GM23338 (cell line): ENCODE measurements around the gene FITM2. TPM values are rescaled to one million over a fixed set of nuclear protein-coding genes. Genes with fewer than 3 reads are reported as not detected.

ENCODE experiments used
- ATAC-seq: fragments of 200-7000 bp; cut with Tn5 transposase; 3 replicates; pipeline ENCODE4 v1.9.1; 2020
- DNase-seq: peaks from one replicate; pipeline ENCODE4 v3.0.0-alpha.2; 2015; ENCODE audit warnings: low spot score
- H2AFZ ChIP-seq: fragments of 200-600 bp; sonication (generic); 2 replicates; pipeline ENCODE4 v1.8.0; 2016; ENCODE audit warnings: antibody characterized with exemption, mild to moderate bottlenecking, moderate library complexity
- H3F3A ChIP-seq: fragments of 200-600 bp; sonication (generic); replicated peaks from 2 replicates; pipeline ENCODE4 v1.8.0; 2017; ENCODE audit warnings: antibody characterized with exemption, mixed run types, low read depth
- H3K27ac ChIP-seq: fragments of 200-600 bp; sonication (generic); 2 replicates; pipeline ENCODE4 v1.6.1; 2016; ENCODE audit warnings: low read depth
- H3K27me3 ChIP-seq: fragments of 200-600 bp; sonication (generic); 2 replicates; pipeline ENCODE4 v1.8.0; 2016; ENCODE audit warnings: mild to moderate bottlenecking, mixed run types, moderate library complexity; ENCODE audit not compliant: insufficient read depth
- H3K36me3 ChIP-seq: fragments of 200-600 bp; sonication (generic); 2 replicates; pipeline ENCODE4 v1.8.0; 2016; ENCODE audit warnings: mild to moderate bottlenecking; ENCODE audit not compliant: insufficient read depth
- H3K4me1 ChIP-seq: fragments of 200-600 bp; sonication (generic); 2 replicates; pipeline ENCODE4 v1.8.0; 2016; ENCODE audit warnings: mild to moderate bottlenecking, moderate library complexity; ENCODE audit not compliant: insufficient read depth
- H3K4me2 ChIP-seq: fragments of 200-600 bp; sonication (generic); 2 replicates; pipeline ENCODE4 v1.7.1; 2017; ENCODE audit warnings: mixed run types
- H3K4me3 ChIP-seq: fragments of 200-600 bp; sonication (generic); 2 replicates; pipeline ENCODE4 v1.6.1; 2016; ENCODE audit warnings: mixed run types
- H3K79me2 ChIP-seq: fragments of 200-600 bp; sonication (generic); replicated peaks from 2 replicates; pipeline ENCODE4 v1.8.0; 2017; ENCODE audit warnings: mild to moderate bottlenecking; ENCODE audit not compliant: insufficient read depth
- H3K9me2 ChIP-seq: fragments of 200-600 bp; sonication (generic); 2 replicates; pipeline ENCODE4 v1.8.0; 2017; ENCODE audit not compliant: insufficient read depth
- H4K20me1 ChIP-seq: fragments of 200-600 bp; sonication (generic); replicated peaks from 2 replicates; pipeline ENCODE4 v1.8.0; 2017; ENCODE audit warnings: mild to moderate bottlenecking; ENCODE audit not compliant: insufficient read depth
- H3K27ac Mint-ChIP-seq: 2 replicates; pipeline ENCODE4 v1.8.0; 2020; ENCODE audit warnings: inconsistent platforms, mild to moderate bottlenecking, moderate library complexity, mixed read lengths
- H3K27me3 Mint-ChIP-seq: 3 replicates; pipeline ENCODE4 v1.8.0; 2022; ENCODE audit warnings: low read depth, mild to moderate bottlenecking, moderate library complexity, mixed read lengths, inconsistent platforms; ENCODE audit not compliant: insufficient read depth, poor library complexity
- H3K36me3 Mint-ChIP-seq: 3 replicates; pipeline ENCODE4 v1.8.0; 2021; ENCODE audit warnings: low read depth, mild to moderate bottlenecking, inconsistent platforms, moderate library complexity, mixed read lengths
- H3K4me1 Mint-ChIP-seq: 3 replicates; pipeline ENCODE4 v1.8.0; 2020; ENCODE audit warnings: mild to moderate bottlenecking, inconsistent platforms, mixed read lengths
- H3K4me3 Mint-ChIP-seq: 3 replicates; pipeline ENCODE4 v1.8.0; 2021; ENCODE audit warnings: moderate library complexity, mild to moderate bottlenecking, inconsistent platforms, mixed read lengths
- H3K9me3 Mint-ChIP-seq: 3 replicates; pipeline ENCODE4 v1.8.0; 2020; ENCODE audit warnings: moderate library complexity, mild to moderate bottlenecking, inconsistent platforms, mixed read lengths
- CREB1 ChIP-seq: fragments of 250-450 bp; sonication (Bioruptor Pico); IDR thresholded peaks from 2 replicates; pipeline ENCODE4 v1.5.0; 2020; ENCODE audit warnings: low read depth, mild to moderate bottlenecking, moderate library complexity
- CTCF ChIP-seq, 2 experiments: fragments of 200-600 bp in 1 of 2; sonication (generic) in 1 of 2; conservative IDR thresholded peaks; 2 replicates each; pipeline versions ENCODE4 v1.5.1 to v1.6.1; 2016 to 2017; ENCODE audit warnings: antibody characterized with exemption in 2 of 2, low read depth in 2 of 2, mild to moderate bottlenecking in 2 of 2, moderate library complexity in 1 of 2
- ETS1 ChIP-seq: IDR thresholded peaks from 2 replicates; pipeline ENCODE4 v1.6.1; 2016; ENCODE audit warnings: antibody characterized with exemption
- EZH2 ChIP-seq: fragments of 200-600 bp; sonication (generic); IDR thresholded peaks from one replicate; pipeline ENCODE4 v1.8.0; 2017; ENCODE audit warnings: antibody characterized with exemption, mild to moderate bottlenecking, low read depth; ENCODE audit not compliant: unreplicated experiment
- EZH2phosphoT487 ChIP-seq: fragments of 200-600 bp; sonication (generic); IDR thresholded peaks from one replicate; pipeline ENCODE4 v1.8.1; 2018; ENCODE audit warnings: antibody characterized with exemption; ENCODE audit not compliant: unreplicated experiment
- JUNB ChIP-seq: IDR thresholded peaks from one replicate; pipeline ENCODE4 v1.6.1; 2016; ENCODE audit warnings: antibody characterized with exemption; ENCODE audit not compliant: unreplicated experiment
- NANOG ChIP-seq: IDR thresholded peaks from 2 replicates; pipeline ENCODE4 v1.6.1; 2016; ENCODE audit warnings: antibody characterized with exemption, borderline replicate concordance
- POLR2AphosphoS5 ChIP-seq: IDR thresholded peaks from 2 replicates; pipeline ENCODE4 v1.6.1; 2016; ENCODE audit warnings: antibody characterized with exemption, low read depth
- STAT1 ChIP-seq: IDR thresholded peaks from one replicate; pipeline ENCODE4 v1.6.1; 2016; ENCODE audit warnings: antibody characterized with exemption; ENCODE audit not compliant: unreplicated experiment
- ZNF114 ChIP-seq: fragments of 250-450 bp; sonication (Bioruptor Pico); IDR thresholded peaks from 2 replicates; pipeline ENCODE4 v1.5.0; 2020; ENCODE audit warnings: mild to moderate bottlenecking, moderate library complexity
- ZNF331 ChIP-seq: fragments of 250-450 bp; sonication (Bioruptor Pico); IDR thresholded peaks from 2 replicates; pipeline ENCODE4 v1.5.0; 2020; ENCODE audit warnings: low read depth, mild to moderate bottlenecking, moderate library complexity
- ZNF462 ChIP-seq: fragments of 250-450 bp; sonication (Bioruptor Pico); IDR thresholded peaks from 2 replicates; pipeline ENCODE4 v1.5.0; 2020; ENCODE audit warnings: mild to moderate bottlenecking, moderate library complexity
- polyA plus RNA-seq: library from polyadenylated mRNA; unstranded; fragments of >200 nt; fragmentation: Nextera tagmentation; extraction: Ambion mirVana; gene quantifications from 2 replicates; pipeline ENCODE4 v1.2.1, GENCODE V29; 2016
- total RNA-seq: library from RNA; depleted of rRNA; stranded (reverse); fragments of >200 nt; shearing (Covaris generic); gene quantifications from 2 replicates; pipeline ENCODE4 v1.2.3, GENCODE V29; 2014

FITM2 gene
- total and polyA plus RNA-seq, 2 experiments from 2014 or later, result 0.87 to 1.6 TPM

GRCh38 chr20:44335675-44336074 lies 24.7 kb upstream of the FITM2 start (continued):
- TF ChIP-seq ZNF462 (CRISPR knock-in tag), result no peak
- no peak for TF ChIP-seq JUNB
- TF ChIP-seq ZNF114 (CRISPR knock-in tag), result no peak
- TF ChIP-seq CREB1, result no peak
- TF ChIP-seq EZH2phosphoT487, result no peak
- no peak for TF ChIP-seq STAT1
- no peak for TF ChIP-seq ETS1
- TF ChIP-seq POLR2AphosphoS5, result no peak
- TF ChIP-seq EZH2, result no peak

- no peak for DNase-seq
- Histone ChIP-seq H4K20me1 (no peaks in the 10 kb centered on the region), H3K4me1 (peaks cover 3% of the 10 kb centered on the region; the same call in 1 of the 2 replicates), H3F3A (no peaks in the 10 kb centered on the region), H3K9me2 (no peaks in the 10 kb centered on the region), H3K27me3 (no peaks in the 10 kb centered on the region), H3K36me3 (no peaks in the 10 kb centered on the region), H3K79me2 (no peaks in the 10 kb centered on the region), H3K4me2 (no peak overlapping the region), H2AFZ (no peak overlapping the region), H3K27ac (no peak overlapping the region), H3K4me3 (no peak overlapping the region)
- H3K27ac Mint-ChIP-seq, result no peak overlapping the region
- peaks cover 17% of the 10 kb centered on the region for H3K4me1 Mint-ChIP-seq
- TF ChIP-seq POLR2AphosphoS5 (no peak), NANOG (no peak), ZNF331 (no peak), JUNB (no peak), CTCF (conservative IDR thresholded peaks at IDR 0.05; ENCODE audit: low read depth in 2 of 2) (no peak)
- no peak overlapping the region for H3K4me3 Mint-ChIP-seq
- H3K27me3 Mint-ChIP-seq, result peaks cover 5% of the 10 kb centered on the region
- no peaks in the 10 kb centered on the region for H3K9me3 Mint-ChIP-seq
- H3K36me3 Mint-ChIP-seq, result no peaks in the 10 kb centered on the region
- ATAC-seq, result no peak
These were observed 23.7 kb upstream of the FITM2 start for GRCh38 chr20:44334709-44335108.
